Keratinocyte (primary cell): ENCODE results near the gene TAS2R7.
"Not testable (repeated sequence)": the region's sequence is repeated elsewhere in the genome, so short reads cannot be mapped to it uniquely, and the experiment has no call there.

Experiments
- EZH2 ChIP-seq: IDR thresholded peaks from one replicate; pipeline ENCODE4 v1.6.1; 2012; ENCODE audit warnings: inconsistent platforms, mild to moderate bottlenecking, low read length, moderate library complexity
- TF ChIP-seq, protein P1 (sequence below), 3 experiments: IDR thresholded peaks in 1 of 3; conservative IDR thresholded peaks in 1 of 3; optimal IDR thresholded peaks in 1 of 3; 2 replicates in 2 of 3; 3 replicates in 1 of 3; pipeline versions ENCODE3 to v1.5.1; 2011; ENCODE audit warnings: low read length in 3 of 3, mild to moderate bottlenecking in 3 of 3, moderate library complexity in 2 of 3, control low read depth in 1 of 3, inconsistent platforms in 1 of 3; ENCODE audit not compliant: insufficient read depth in 2 of 3; ENCODE audit errors: extremely low read depth in 1 of 3

DNA sequence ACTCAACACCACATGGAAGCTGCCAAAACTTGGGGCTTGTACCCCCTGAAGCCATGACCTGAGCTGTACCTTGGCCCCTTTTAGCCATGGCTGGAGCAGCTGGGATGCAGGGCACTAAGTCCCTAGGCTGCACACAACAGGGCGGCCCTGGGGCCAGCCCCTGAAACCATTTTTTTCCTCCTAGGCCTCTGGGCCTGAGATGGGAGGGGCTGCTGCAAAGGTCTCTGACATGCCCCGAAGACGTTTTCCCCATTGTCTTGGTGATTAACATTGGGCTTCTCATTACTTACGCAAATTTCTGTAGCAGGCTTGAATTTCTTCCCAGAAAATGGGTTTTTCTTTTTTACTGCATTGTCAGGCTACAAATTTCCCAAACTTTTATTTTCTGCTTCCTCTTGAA is 10.7 kb downstream of the TAS2R7 start:
- TF ChIP-seq, protein P1, sequence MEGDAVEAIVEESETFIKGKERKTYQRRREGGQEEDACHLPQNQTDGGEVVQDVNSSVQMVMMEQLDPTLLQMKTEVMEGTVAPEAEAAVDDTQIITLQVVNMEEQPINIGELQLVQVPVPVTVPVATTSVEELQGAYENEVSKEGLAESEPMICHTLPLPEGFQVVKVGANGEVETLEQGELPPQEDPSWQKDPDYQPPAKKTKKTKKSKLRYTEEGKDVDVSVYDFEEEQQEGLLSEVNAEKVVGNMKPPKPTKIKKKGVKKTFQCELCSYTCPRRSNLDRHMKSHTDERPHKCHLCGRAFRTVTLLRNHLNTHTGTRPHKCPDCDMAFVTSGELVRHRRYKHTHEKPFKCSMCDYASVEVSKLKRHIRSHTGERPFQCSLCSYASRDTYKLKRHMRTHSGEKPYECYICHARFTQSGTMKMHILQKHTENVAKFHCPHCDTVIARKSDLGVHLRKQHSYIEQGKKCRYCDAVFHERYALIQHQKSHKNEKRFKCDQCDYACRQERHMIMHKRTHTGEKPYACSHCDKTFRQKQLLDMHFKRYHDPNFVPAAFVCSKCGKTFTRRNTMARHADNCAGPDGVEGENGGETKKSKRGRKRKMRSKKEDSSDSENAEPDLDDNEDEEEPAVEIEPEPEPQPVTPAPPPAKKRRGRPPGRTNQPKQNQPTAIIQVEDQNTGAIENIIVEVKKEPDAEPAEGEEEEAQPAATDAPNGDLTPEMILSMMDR (optimal IDR thresholded peaks at IDR 0.05 in 1 of 3, IDR thresholded peaks at IDR 0.05 in 1 of 3, conservative IDR thresholded peaks at IDR 0.05 in 1 of 3; ENCODE audit: extremely low read depth in 1 of 3, insufficient read depth in 2 of 3, low read length in 3 of 3): not testable (repeated sequence)
- TF ChIP-seq EZH2: not testable (repeated sequence)
